Smooth muscle cell (in vitro differentiated cells): ENCODE measurements around the gene IGFBP3. TPM values are rescaled to one million over a fixed set of nuclear protein-coding genes. Genes with fewer than 3 reads are reported as not detected.

Experiments
- DNase-seq: peaks from one replicate; lab custom pipeline; 2025; ENCODE audit not compliant: unreplicated experiment; lab: John Stamatoyannopoulos, UW
- H2AFZ ChIP-seq: fragments of 200-600 bp; sonication (generic); 2 replicates; pipeline ENCODE4 v1.6.0; 2016; ENCODE audit warnings: antibody characterized with exemption, low read depth, mild to moderate bottlenecking
- H3F3A ChIP-seq: fragments of 200-600 bp; sonication (generic); 2 replicates; pipeline ENCODE4 v1.6.0; 2017; ENCODE audit warnings: antibody characterized with exemption, low read depth
- H3K27ac ChIP-seq: fragments of 200-600 bp; sonication (generic); 2 replicates; pipeline ENCODE4 v1.5.1; 2016; ENCODE audit warnings: low read depth, mild to moderate bottlenecking
- H3K27me3 ChIP-seq: fragments of 200-600 bp; sonication (generic); 2 replicates; pipeline ENCODE4 v1.6.1; 2016; ENCODE audit warnings: low read depth, mild to moderate bottlenecking
- H3K36me3 ChIP-seq: fragments of 200-600 bp; sonication (generic); 2 replicates; pipeline ENCODE4 v1.5.1; 2016; ENCODE audit warnings: low read depth
- H3K4me1 ChIP-seq: fragments of 200-600 bp; sonication (generic); 2 replicates; pipeline ENCODE4 v1.5.1; 2016; ENCODE audit warnings: low read depth
- H3K4me2 ChIP-seq: fragments of 200-600 bp; sonication (generic); 2 replicates; pipeline ENCODE4 v1.6.0; 2016; ENCODE audit warnings: mild to moderate bottlenecking
- H3K4me3 ChIP-seq: fragments of 200-600 bp; sonication (generic); 2 replicates; pipeline ENCODE4 v1.5.1; 2016; ENCODE audit warnings: mild to moderate bottlenecking
- H3K79me2 ChIP-seq: fragments of 200-600 bp; sonication (generic); 2 replicates; pipeline ENCODE4 v1.6.0; 2016; ENCODE audit warnings: low read depth, mild to moderate bottlenecking
- H3K9ac ChIP-seq: fragments of 200-600 bp; sonication (generic); 2 replicates; pipeline ENCODE4 v1.6.0; 2016; ENCODE audit warnings: low read depth
- H3K9me3 ChIP-seq: fragments of 200-600 bp; sonication (generic); replicated peaks from 2 replicates; pipeline ENCODE4 v1.5.1; 2016; ENCODE audit warnings: low read depth
- H4K20me1 ChIP-seq: fragments of 200-600 bp; sonication (generic); 2 replicates; pipeline ENCODE4 v1.6.0; 2016; ENCODE audit warnings: low read depth
- CTCF ChIP-seq: fragments of 200-600 bp; sonication (generic); IDR thresholded peaks from 2 replicates; pipeline ENCODE4 v1.5.1; 2017; ENCODE audit warnings: borderline replicate concordance, mild to moderate bottlenecking, antibody characterized with exemption; ENCODE audit not compliant: insufficient read depth, poor library complexity, severe bottlenecking
- whole genome bisulfite sequencing: methylation state at CpG from one replicate; pipeline ENCODE4 v1.1.7; 2016; ENCODE audit warnings: low lambda C conversion rate; 5-methylcytosine and 5-hydroxymethylcytosine counted together
- polyA plus RNA-seq: library from polyadenylated mRNA; unstranded; fragments of >200 nt; fragmentation: Nextera tagmentation; extraction: Ambion mirVana; gene quantifications from 2 replicates; pipeline ENCODE4 v1.2.1, GENCODE V29; 2016
- total RNA-seq: library from RNA; depleted of rRNA; stranded (reverse); fragments of >200 nt; gene quantifications from 2 replicates; pipeline ENCODE4 v1.2.3, GENCODE V29; 2014

Gene IGFBP3
- total and polyA plus RNA-seq, 2 experiments from 2014 or later: 1,956 to 4,025 TPM

DNA sequence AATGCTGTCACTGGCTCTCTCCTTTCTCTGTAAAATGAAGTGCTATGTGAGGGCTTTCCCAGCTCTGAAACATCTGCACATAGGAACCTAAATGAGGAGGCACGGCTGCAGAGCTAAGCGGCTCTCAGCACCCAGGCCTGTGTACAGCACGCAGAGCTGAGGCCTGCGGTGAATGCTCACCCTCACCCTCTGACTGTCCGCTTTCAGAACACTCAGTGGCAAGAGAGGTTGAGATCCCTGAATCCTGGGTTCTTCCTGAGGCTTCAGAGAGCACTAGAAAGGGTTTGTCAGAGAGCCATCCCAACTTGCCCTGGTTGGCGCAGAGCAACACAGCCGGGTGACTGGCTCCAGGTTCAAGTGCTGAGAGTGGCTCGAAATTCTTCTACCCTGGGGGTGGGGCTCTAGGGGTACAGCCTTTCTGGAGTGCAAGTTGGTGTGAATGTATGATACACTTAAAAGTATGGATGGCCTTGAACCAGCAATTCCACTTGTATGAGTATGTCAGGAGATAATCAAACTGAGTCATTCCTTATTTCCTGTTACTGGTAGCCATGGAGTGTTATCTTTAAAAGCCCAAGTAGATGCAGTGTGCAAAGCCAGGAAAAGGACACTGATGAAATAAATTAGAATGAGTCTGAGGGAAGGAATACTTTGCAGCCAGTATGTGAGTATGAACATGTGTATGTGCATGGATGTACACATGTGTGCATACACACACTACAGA lies 46.5 kb downstream of the IGFBP3 start:
- H2AFZ ChIP-seq: no peak overlapping the region
- WGBS: 92% methylated on average over 8 of the region's 8 CpGs
- H3K79me2 ChIP-seq: no peaks in the 10 kb centered on the region
- no peak for DNase-seq
- no peaks in the 10 kb centered on the region for H4K20me1 ChIP-seq
- H3K4me1 ChIP-seq: no peaks in the 10 kb centered on the region
- peak overlapping the region; percentile 36 for H3K4me2 ChIP-seq
- no peak overlapping the region for H3K4me3 ChIP-seq
- H3K27me3 ChIP-seq: no peaks in the 10 kb centered on the region
- peak overlapping the region; percentile 60 for H3K27ac ChIP-seq
- H3K9ac ChIP-seq: no peak overlapping the region
- no peaks in the 10 kb centered on the region for H3K36me3 ChIP-seq
- no peaks in the 10 kb centered on the region for H3F3A ChIP-seq
- TF ChIP-seq CTCF: no peak
- H3K9me3 ChIP-seq: no peaks in the 10 kb centered on the region

GRCh38 chr7:45873355-45873754 lies 47.7 kb downstream of the IGFBP3 start:
- Histone ChIP-seq H3K4me3 (no peak overlapping the region), H3K27ac (no peak overlapping the region), H3K4me1 (no peaks in the 10 kb centered on the region), H3K79me2 (no peaks in the 10 kb centered on the region), H4K20me1 (no peaks in the 10 kb centered on the region), H3K9me3 (no peaks in the 10 kb centered on the region), H3K9ac (no peak overlapping the region), H3K4me2 (no peak overlapping the region), H3K36me3 (no peaks in the 10 kb centered on the region), H2AFZ (no peak overlapping the region), H3K27me3 (no peaks in the 10 kb centered on the region), H3F3A (no peaks in the 10 kb centered on the region)
- WGBS: 81% methylated on average over 6 of the region's 6 CpGs
- DNase-seq: no peak
- TF ChIP-seq CTCF: no peak

DNA sequence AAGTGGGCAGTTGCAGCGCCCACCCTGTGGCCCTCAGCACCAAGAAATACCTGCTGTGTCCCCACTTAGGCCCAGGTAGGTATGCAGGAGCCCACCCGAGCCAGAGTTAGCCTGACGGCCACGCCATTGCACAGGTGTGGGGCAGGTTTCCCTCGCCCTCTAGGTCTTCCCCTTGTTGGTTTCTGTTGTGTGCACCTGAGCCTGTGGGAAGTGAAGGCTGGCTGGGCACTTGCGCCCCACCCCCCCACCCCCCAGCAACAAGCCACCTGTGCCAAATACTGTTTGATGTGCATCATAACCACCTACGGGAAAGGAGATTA lies 48.1 kb downstream of the IGFBP3 start, which contains the start of gene CCDC201:
Gene CCDC201, minus strand, starts transcription at position 48 of the 320 bp plus-strand sequence. CDS start 75 bp downstream, outside the sequence.
- Histone ChIP-seq H3K4me3 (no peak within 1 kb of the TSS), H3K27me3 (no peaks in the 10 kb centered on the region), H3K36me3 (no peaks in the 10 kb centered on the region), H3K9me3 (no peaks in the 10 kb centered on the region), H3K9ac (no peak within 1 kb of the TSS), H3K4me1 (no peaks in the 10 kb centered on the region), H3F3A (no peaks in the 10 kb centered on the region), H3K27ac (no peak within 1 kb of the TSS), H2AFZ (no peak within 1 kb of the TSS), H3K79me2 (no peaks in the 10 kb centered on the region), H3K4me2 (no peak within 1 kb of the TSS), H4K20me1 (no peaks in the 10 kb centered on the region)
- WGBS: 85% methylated on average over 7 of the region's 7 CpGs
- TF ChIP-seq CTCF: no peak
- DNase-seq: no peak
